Mesenchymal stem cell (in vitro differentiated cells and primary cell): ENCODE data around the gene RASAL3.

Experiments used
- DNase-seq: peaks from one replicate; pipeline ENCODE4 v3.0.0-alpha.2; 2013
- H2AFZ ChIP-seq: one replicate; pipeline ENCODE4 v1.6.1; 2013; ENCODE audit warnings: low read depth, mild to moderate bottlenecking, control low read depth, inconsistent platforms, low read length, moderate library complexity
- H2AK5ac ChIP-seq: 2 replicates; pipeline ENCODE4 v1.6.1; 2013; ENCODE audit warnings: low read length, moderate library complexity, mild to moderate bottlenecking, inconsistent platforms; ENCODE audit not compliant: severe bottlenecking
- H2BK120ac ChIP-seq: one replicate; pipeline ENCODE4 v1.6.1; 2013; ENCODE audit warnings: low read depth, mild to moderate bottlenecking, inconsistent platforms, low read length, moderate library complexity
- H2BK12ac ChIP-seq, 2 experiments: one replicate each; pipeline ENCODE4 v1.6.1; 2013; ENCODE audit warnings: inconsistent platforms in 2 of 2, low read length in 2 of 2, mild to moderate bottlenecking in 2 of 2, moderate library complexity in 2 of 2, control low read depth in 1 of 2
- H2BK15ac ChIP-seq: one replicate; pipeline ENCODE4 v1.6.1; 2013; ENCODE audit warnings: mild to moderate bottlenecking, low read depth, inconsistent platforms; ENCODE audit not compliant: poor library complexity, severe bottlenecking
- H2BK5ac ChIP-seq: 2 replicates; pipeline ENCODE4 v1.6.1; 2013; ENCODE audit warnings: low read depth, mild to moderate bottlenecking, low read length, control low read depth, inconsistent platforms; ENCODE audit not compliant: poor library complexity, severe bottlenecking
- H3K14ac ChIP-seq, 2 experiments: one replicate each; pipeline ENCODE4 v1.6.1; 2013; ENCODE audit warnings: inconsistent platforms in 2 of 2, low read length in 2 of 2, control low read depth in 1 of 2, mild to moderate bottlenecking in 1 of 2, moderate library complexity in 1 of 2
- H3K18ac ChIP-seq, 2 experiments: one replicate each; pipeline ENCODE4 v1.6.1; 2013; ENCODE audit warnings: inconsistent platforms in 2 of 2, low read length in 2 of 2, control low read depth in 1 of 2, low read depth in 1 of 2, mild to moderate bottlenecking in 1 of 2
- H3K23ac ChIP-seq, 2 experiments: one replicate each; pipeline ENCODE4 v1.6.1; 2013; ENCODE audit warnings: inconsistent platforms in 2 of 2, low read length in 2 of 2, mild to moderate bottlenecking in 2 of 2, moderate library complexity in 2 of 2, control low read depth in 1 of 2
- H3K27ac ChIP-seq: 2 replicates; pipeline ENCODE4 v1.5.1; 2013; ENCODE audit warnings: mild to moderate bottlenecking, moderate library complexity, low read length, control low read depth, inconsistent platforms; ENCODE audit not compliant: poor library complexity, severe bottlenecking
- H3K27me3 ChIP-seq, 2 experiments: 2 replicates each; pipeline versions ENCODE4 v1.6.1 to v1.7.0; 2013; ENCODE audit warnings: low read length in 2 of 2, mild to moderate bottlenecking in 2 of 2, moderate library complexity in 2 of 2, control low read depth in 1 of 2, inconsistent platforms in 1 of 2; ENCODE audit not compliant: control insufficient read depth in 1 of 2, insufficient read depth in 1 of 2
- H3K36me3 ChIP-seq, 2 experiments: 2 replicates each; pipeline versions ENCODE4 v1.6.1 to v1.7.0; 2013; ENCODE audit warnings: low read length in 2 of 2, control low read depth in 1 of 2, inconsistent platforms in 1 of 2, low read depth in 1 of 2, mild to moderate bottlenecking in 1 of 2; ENCODE audit not compliant: insufficient read depth in 2 of 2, control insufficient read depth in 1 of 2
- H3K4ac ChIP-seq, 2 experiments: one replicate each; pipeline ENCODE4 v1.6.1; 2013; ENCODE audit warnings: inconsistent platforms in 2 of 2, low read length in 2 of 2, mild to moderate bottlenecking in 2 of 2, moderate library complexity in 2 of 2, control low read depth in 1 of 2, low read depth in 1 of 2
- H3K4me1 ChIP-seq: 2 replicates; pipeline ENCODE4 v1.6.1; 2013; ENCODE audit warnings: low read depth, low read length, control low read depth; ENCODE audit not compliant: control insufficient read depth, insufficient read depth
- H3K4me2 ChIP-seq: 2 replicates; pipeline ENCODE4 v1.6.1; 2013; ENCODE audit warnings: low read length, mild to moderate bottlenecking, inconsistent platforms; ENCODE audit not compliant: poor library complexity, severe bottlenecking
- H3K4me3 ChIP-seq, 2 experiments: 2 replicates each; pipeline versions ENCODE4 v1.5.1 to v1.7.0; 2013; ENCODE audit warnings: low read length in 2 of 2, mild to moderate bottlenecking in 2 of 2, control low read depth in 1 of 2, low read depth in 1 of 2; ENCODE audit not compliant: insufficient read depth in 1 of 2
- H3K79me1 ChIP-seq: replicated peaks from 2 replicates; pipeline ENCODE4 v1.6.1; 2013; ENCODE audit warnings: mild to moderate bottlenecking, control low read depth, low read length, inconsistent platforms; ENCODE audit not compliant: poor library complexity, severe bottlenecking
- H3K9ac ChIP-seq: 2 replicates; pipeline ENCODE4 v1.7.0; 2013; ENCODE audit warnings: mild to moderate bottlenecking, low read length, moderate library complexity
- H3K9me3 ChIP-seq: 2 replicates; pipeline ENCODE4 v1.7.0; 2013; ENCODE audit warnings: mild to moderate bottlenecking, low read length; ENCODE audit not compliant: control insufficient read depth
- H4K8ac ChIP-seq: one replicate; pipeline ENCODE4 v1.6.1; 2013; ENCODE audit warnings: inconsistent platforms, mild to moderate bottlenecking, low read length, moderate library complexity
- H4K91ac ChIP-seq: one replicate; pipeline ENCODE4 v1.6.1; 2013; ENCODE audit warnings: mild to moderate bottlenecking, low read length, inconsistent platforms
- WGBS: methylation state at CpG from one replicate; pipeline ENCODE4 v1.1.7; 2013; ENCODE audit warnings: mixed read lengths; 5-methylcytosine and 5-hydroxymethylcytosine counted together

RASAL3 gene

GRCh38 chr19:15432629-15433518, 31.5 kb downstream of the RASAL3 start:
- H3K27ac ChIP-seq, result peak overlapping the region; percentile 83
- H3K23ac ChIP-seq, result no peak overlapping the region
- peak overlapping the region; percentile 90 to 97 for H3K18ac ChIP-seq
- H3K4ac ChIP-seq, result peak overlapping the region; percentile 62 to 71
- peak overlapping the region; percentile 99 for H4K8ac ChIP-seq
- H3K14ac ChIP-seq, result peak overlapping the region in 1 of 2 experiments; percentile 86
- H3K36me3 ChIP-seq, result peaks cover 5 to 35% of the 10 kb centered on the region in 2 experiments
- H3K4me3 ChIP-seq, result peak overlapping the region; percentile 82 to 84
- peak; percentile 92 for DNase-seq
- H3K9me3 ChIP-seq, result no peaks in the 10 kb centered on the region
- no peaks in the 10 kb centered on the region for H3K27me3 ChIP-seq
- WGBS, result 1% methylated on average over 67 of the region's 75 CpGs
- H2BK12ac ChIP-seq, result peak overlapping the region in 1 of 2 experiments; percentile 61
- no peak overlapping the region for H2AK5ac ChIP-seq
- H3K9ac ChIP-seq, result peak overlapping the region; percentile 90
- peaks cover 25% of the 10 kb centered on the region for H3K4me1 ChIP-seq
- peak overlapping the region; percentile 99 for H2BK15ac ChIP-seq
- peak overlapping the region; percentile 83 for H2BK120ac ChIP-seq
- H4K91ac ChIP-seq, result peak overlapping the region; percentile 84
- H2AFZ ChIP-seq, result peak overlapping the region; percentile 73
- H2BK5ac ChIP-seq, result peak overlapping the region; percentile 50
- peak overlapping the region; percentile 77 for H3K4me2 ChIP-seq
- H3K79me1 ChIP-seq, result peaks cover 8% of the 10 kb centered on the region

- peak overlapping the region in 1 of 2 experiments; percentile 54 for H3K4ac ChIP-seq
- H2BK5ac ChIP-seq, result no peak overlapping the region
- H3K79me1 ChIP-seq, result peaks cover 16% of the 10 kb centered on the region
- 2% methylated on average over 14 of the region's 44 CpGs for WGBS
- peak overlapping the region; percentile 82 for H2BK120ac ChIP-seq
- peaks cover 13 to 43% of the 10 kb centered on the region in 2 experiments for H3K36me3 ChIP-seq
- no peak for DNase-seq
- H2BK15ac ChIP-seq, result no peak overlapping the region
- no peak overlapping the region for H2AFZ ChIP-seq
- H3K9me3 ChIP-seq, result no peaks in the 10 kb centered on the region
- H3K4me3 ChIP-seq, result peak overlapping the region; percentile 82 to 84
- H3K27me3 ChIP-seq, result no peaks in the 10 kb centered on the region
- H4K8ac ChIP-seq, result peak overlapping the region; percentile 74
- peak overlapping the region in 1 of 2 experiments; percentile 67 for H2BK12ac ChIP-seq
- H2AK5ac ChIP-seq, result no peak overlapping the region
- H3K23ac ChIP-seq, result peak overlapping the region in 1 of 2 experiments; percentile 3
- peak overlapping the region; percentile 47 to 85 for H3K18ac ChIP-seq
- H3K27ac ChIP-seq, result peak overlapping the region; percentile 46
- H4K91ac ChIP-seq, result peak overlapping the region; percentile 77
- peak overlapping the region; percentile 92 for H3K9ac ChIP-seq
- H3K14ac ChIP-seq, result no peak overlapping the region
- H3K4me1 ChIP-seq, result peaks cover 23% of the 10 kb centered on the region
- H3K4me2 ChIP-seq, result peak overlapping the region; percentile 95
Observed at GRCh38 chr19:15432018-15432494, 32.3 kb downstream of the RASAL3 start.

GRCh38 chr19:15431396-15432017, 32.8 kb downstream of the RASAL3 start:
- H3K23ac ChIP-seq, result peak overlapping the region in 1 of 2 experiments; percentile 3
- peaks cover 19 to 45% of the 10 kb centered on the region in 2 experiments for H3K36me3 ChIP-seq
- DNase-seq, result no peak
- H3K4me3 ChIP-seq, result peak overlapping the region; percentile 82 to 84
- peak overlapping the region; percentile 95 for H3K4me2 ChIP-seq
- H2BK12ac ChIP-seq, result no peak overlapping the region
- H3K4me1 ChIP-seq, result peaks cover 23% of the 10 kb centered on the region
- H4K91ac ChIP-seq, result no peak overlapping the region
- no peak overlapping the region for H4K8ac ChIP-seq
- no peak overlapping the region for H2BK120ac ChIP-seq
- WGBS, result 26% methylated on average over 7 of the region's 7 CpGs
- peak overlapping the region in 1 of 2 experiments; percentile 44 for H3K18ac ChIP-seq
- no peaks in the 10 kb centered on the region for H3K9me3 ChIP-seq
- H3K79me1 ChIP-seq, result peaks cover 22% of the 10 kb centered on the region
- no peaks in the 10 kb centered on the region for H3K27me3 ChIP-seq
- no peak overlapping the region for H2AK5ac ChIP-seq
- no peak overlapping the region for H3K14ac ChIP-seq
- peak overlapping the region; percentile 92 for H3K9ac ChIP-seq
- peak overlapping the region; percentile 13 to 54 for H3K4ac ChIP-seq
- no peak overlapping the region for H3K27ac ChIP-seq
- H2AFZ ChIP-seq, result no peak overlapping the region
- no peak overlapping the region for H2BK5ac ChIP-seq
- no peak overlapping the region for H2BK15ac ChIP-seq
